ENCODE data around the gene CIAO2B. TPM values are rescaled to one million over a fixed set of nuclear protein-coding genes. Genes with fewer than 3 reads are reported as not detected.

The CIAO2B gene
- total RNA-seq, 6 experiments from 2014 or later = 90.9 to 108 (median 98.6) TPM

- no peak for DNase-seq
- no peaks in the 10 kb centered on the region for H3K9me3 Mint-ChIP-seq
- no peak overlapping the region for H3K4me3 Mint-ChIP-seq
- peaks cover 21% of the 10 kb centered on the region for H3K27me3 Mint-ChIP-seq (ENCODE audit: insufficient read depth)
- peaks cover 1% of the 10 kb centered on the region for H3K4me1 Mint-ChIP-seq (ENCODE audit: low read depth)
- no peak overlapping the region for H3K27ac Mint-ChIP-seq
- no peaks in the 10 kb centered on the region for H3K36me3 Mint-ChIP-seq (ENCODE audit: low read depth)
- no peak for TF ChIP-seq CTCF (IDR thresholded peaks at IDR 0.05)
Observed at GRCh38 chr16:66910175-66910940, 23.8 kb downstream of the CIAO2B start.

GRCh38 chr16:66908762-66909559, 25.2 kb downstream of the CIAO2B start:
- Mint-ChIP-seq H3K27me3 (ENCODE audit: insufficient read depth) (peaks cover 19% of the 10 kb centered on the region), H3K27ac (no peak overlapping the region), H3K4me1 (ENCODE audit: low read depth) (peaks cover 11% of the 10 kb centered on the region), H3K9me3 (no peaks in the 10 kb centered on the region), H3K36me3 (ENCODE audit: low read depth) (no peaks in the 10 kb centered on the region), H3K4me3 (no peak overlapping the region)
- DNase-seq = no peak
- TF ChIP-seq CTCF (IDR thresholded peaks at IDR 0.05) = no peak

- H3K27me3 Mint-ChIP-seq (ENCODE audit: insufficient read depth) = peaks cover 19% of the 10 kb centered on the region
- TF ChIP-seq CTCF (IDR thresholded peaks at IDR 0.05) = no peak
- peaks cover 11% of the 10 kb centered on the region for H3K4me1 Mint-ChIP-seq (ENCODE audit: low read depth)
- H3K36me3 Mint-ChIP-seq (ENCODE audit: low read depth) = no peaks in the 10 kb centered on the region
- H3K27ac Mint-ChIP-seq = no peak overlapping the region
- no peak for DNase-seq
- no peak overlapping the region for H3K4me3 Mint-ChIP-seq
- no peaks in the 10 kb centered on the region for H3K9me3 Mint-ChIP-seq
Observed at GRCh38 chr16:66908116-66908515, 26.1 kb downstream of the CIAO2B start.

DNA sequence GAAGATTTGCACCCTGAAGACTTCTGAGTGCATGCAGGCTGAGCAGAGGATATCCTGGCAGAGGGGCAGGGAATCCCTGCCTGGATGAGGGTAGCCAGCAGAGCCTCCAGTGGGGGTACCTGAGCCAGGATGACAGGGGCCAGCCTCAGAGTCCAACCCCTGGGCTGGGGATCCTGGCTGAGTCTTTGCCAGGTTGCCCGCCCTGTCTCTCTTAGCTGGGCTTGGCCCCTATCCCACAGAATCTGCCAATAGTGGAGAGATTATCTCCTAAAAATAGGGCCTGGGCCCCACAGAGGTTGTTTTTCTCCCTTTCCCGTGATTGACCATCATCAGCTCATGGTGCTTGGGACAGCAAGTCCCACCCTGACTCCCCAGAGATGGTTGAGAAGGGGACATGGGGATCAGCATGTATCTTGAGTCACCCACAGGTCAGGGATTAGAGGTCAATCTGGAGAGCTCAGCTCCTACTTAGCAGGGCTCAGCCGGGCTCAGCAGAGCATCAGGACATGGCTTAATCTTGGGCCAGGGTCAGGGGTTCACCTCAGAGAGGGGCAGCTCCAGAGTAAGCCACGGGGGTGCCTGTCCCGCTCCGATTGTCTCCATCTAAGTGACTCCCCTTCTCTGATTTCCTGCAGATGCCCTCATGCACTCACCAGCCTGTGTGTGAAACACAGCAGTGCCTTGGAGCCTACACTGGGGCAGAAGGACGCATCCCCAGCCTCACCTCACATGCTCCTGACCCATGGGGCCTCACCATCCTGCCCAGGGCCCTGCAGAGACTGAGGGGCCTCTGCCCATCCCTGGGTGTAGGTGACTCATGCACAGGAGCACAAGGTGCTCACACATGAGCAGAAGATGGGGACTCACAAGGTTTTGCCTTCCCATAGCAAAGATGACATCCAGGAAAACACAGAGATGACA, 27.0 kb downstream of the CIAO2B start:
- no peak for DNase-seq
- no peak for TF ChIP-seq CTCF (IDR thresholded peaks at IDR 0.05)

More for the DNA sequence above, 27.0 kb downstream of the CIAO2B start:
- no peak overlapping the region for H3K4me3 Mint-ChIP-seq
- no peaks in the 10 kb centered on the region for H3K9me3 Mint-ChIP-seq
- peaks cover 19% of the 10 kb centered on the region for H3K27me3 Mint-ChIP-seq (ENCODE audit: insufficient read depth)
- no peaks in the 10 kb centered on the region for H3K36me3 Mint-ChIP-seq (ENCODE audit: low read depth)
- peaks cover 11% of the 10 kb centered on the region for H3K4me1 Mint-ChIP-seq (ENCODE audit: low read depth)
- no peak overlapping the region for H3K27ac Mint-ChIP-seq

Data from HFFc6 (cell line).